ENCODE data around the gene ATAD1.

DNA sequence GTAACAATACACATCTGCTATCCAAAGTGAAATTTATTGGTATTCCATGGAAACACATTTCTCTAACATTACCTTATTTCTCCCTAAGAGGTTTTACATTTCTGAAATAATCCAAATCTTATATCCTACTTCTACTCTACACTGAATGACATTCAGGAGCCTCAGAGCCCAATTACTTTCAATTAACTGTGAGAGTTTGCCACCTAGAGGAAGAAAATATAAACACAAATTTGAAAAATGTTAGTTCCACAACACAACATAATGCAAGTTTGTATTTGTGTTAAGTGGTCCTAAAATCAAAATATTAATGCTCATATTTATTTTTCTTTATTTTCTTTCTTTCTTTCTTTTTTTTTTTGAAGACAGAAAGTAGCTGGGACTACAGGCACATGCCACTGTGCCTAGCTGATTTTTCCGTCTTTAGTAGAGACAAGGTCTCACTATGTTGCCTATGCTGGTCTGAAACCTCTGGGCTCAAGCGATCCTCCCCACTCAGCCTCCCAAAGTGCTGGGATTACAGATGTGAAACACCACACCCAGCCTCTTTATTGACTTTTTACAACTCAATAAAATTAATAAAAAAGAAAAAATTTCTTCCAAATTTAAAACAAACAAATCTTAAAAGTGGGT lies 46.0 kb downstream of the ATAD1 start:
- TF ChIP-seq POLR2A (IDR thresholded peaks at IDR 0.05; ENCODE audit: low read length) (no peak), GATA1 (IDR thresholded peaks at IDR 0.05; ENCODE audit: low read depth, low read length) (no peak)
